PC-9 (cell line): Measurements from ENCODE around the gene SEMA5A. TPM values are rescaled to one million over a fixed set of nuclear protein-coding genes. Genes with fewer than 3 reads are reported as not detected.

ENCODE experiments used
- BruUV-seq: library from RNA; stranded (reverse); fragments of 400-500 nt; replicated peaks from 2 replicates; lab custom pipeline; 2021; lab: Mats Ljungman, UMichigan
- CTCF ChIA-PET: fragments of 300-600 bp; sonication (Branson Sonifier 250); formaldehyde crosslinking; loops from one replicate; lab custom pipeline; 2022; ENCODE audit warnings: antibody characterized with exemption; lab: Charles Lee
- POLR2A ChIA-PET: fragments of 300-600 bp; sonication (Branson Sonifier 250); formaldehyde crosslinking; loops from one replicate; lab custom pipeline; 2022; ENCODE audit warnings: antibody characterized with exemption; ENCODE audit not compliant: unreplicated experiment; lab: Charles Lee
- DNase-seq, 2 experiments: peaks; one replicate each; pipeline versions ENCODE4 v3.0.0 to v3.0.0-alpha.2; 2015 to 2022; ENCODE audit warnings: mixed read lengths in 1 of 2
- H2AFZ ChIP-seq: fragments of 200-600 bp; sonication (generic); 2 replicates; pipeline ENCODE4 v1.8.1; 2017; ENCODE audit warnings: antibody characterized with exemption
- H3F3A ChIP-seq: fragments of 200-600 bp; sonication (generic); 2 replicates; pipeline ENCODE4 v1.8.1; 2017; ENCODE audit warnings: antibody characterized with exemption, mild to moderate bottlenecking, low read depth; ENCODE audit not compliant: insufficient read depth
- H3K27ac ChIP-seq: fragments of 200-600 bp; sonication (generic); 2 replicates; pipeline ENCODE4 v1.6.1; 2016; ENCODE audit warnings: mixed run types
- H3K27me3 ChIP-seq: fragments of 200-600 bp; sonication (generic); 2 replicates; pipeline ENCODE4 v1.6.1; 2016; ENCODE audit warnings: low read depth, mixed run types; ENCODE audit not compliant: insufficient read depth
- H3K36me3 ChIP-seq: fragments of 200-600 bp; sonication (generic); 2 replicates; pipeline ENCODE4 v1.6.1; 2016; ENCODE audit warnings: low read depth, mixed run types
- H3K4me1 ChIP-seq: fragments of 200-600 bp; sonication (generic); replicated peaks from 2 replicates; pipeline ENCODE4 v1.6.1; 2016; ENCODE audit warnings: mixed run types; ENCODE audit not compliant: insufficient read depth
- H3K4me2 ChIP-seq: fragments of 200-600 bp; sonication (generic); 2 replicates; pipeline ENCODE4 v1.6.1; 2017; ENCODE audit warnings: mixed run types
- H3K4me3 ChIP-seq: fragments of 200-600 bp; sonication (generic); 2 replicates; pipeline ENCODE4 v1.6.1; 2016; ENCODE audit warnings: mixed run types
- H3K79me2 ChIP-seq: fragments of 200-600 bp; sonication (generic); 2 replicates; pipeline ENCODE4 v1.6.1; 2017; ENCODE audit warnings: low read depth, mixed run types
- H3K9me2 ChIP-seq: fragments of 200-600 bp; sonication (generic); 2 replicates; pipeline ENCODE4 v1.8.1; 2017; ENCODE audit warnings: mild to moderate bottlenecking; ENCODE audit not compliant: insufficient read depth
- H3K9me3 ChIP-seq: fragments of 200-600 bp; sonication (generic); 2 replicates; pipeline ENCODE4 v1.8.1; 2016; ENCODE audit warnings: low read depth; ENCODE audit not compliant: insufficient read depth
- H4K20me1 ChIP-seq: fragments of 200-600 bp; sonication (generic); 2 replicates; pipeline ENCODE4 v1.8.1; 2017; ENCODE audit not compliant: insufficient read depth
- CTCF ChIP-seq: fragments of 200-600 bp; sonication (generic); conservative IDR thresholded peaks from 2 replicates; pipeline ENCODE4 v1.6.1; 2017; ENCODE audit warnings: mixed run types, antibody characterized with exemption, mild to moderate bottlenecking, moderate library complexity
- EZH2 ChIP-seq: fragments of 200-600 bp; sonication (generic); IDR thresholded peaks from 2 replicates; pipeline ENCODE4 v1.8.0; 2017; ENCODE audit warnings: antibody characterized with exemption, low read depth
- intact Hi-C: fragments of 100-400 bp; cut with micrococcal nuclease; formaldehyde crosslinking; loops from one replicate; pipeline ENCODE4 v1.10.0; 2022; ENCODE audit not compliant: unreplicated experiment
- total RNA-seq: library from RNA; stranded (reverse); gene quantifications from 2 replicates; pipeline ENCODE4 v1.2.3, GENCODE V29; 2021

The SEMA5A gene
- total RNA-seq, 1 experiment from 2014 or later, result not detected

- TF ChIP-seq CTCF, result no peak
- no peak for TF ChIP-seq EZH2
- Histone ChIP-seq H3K9me2 (no peaks in the 10 kb centered on the region), H3K9me3 (no peaks in the 10 kb centered on the region), H3K4me3 (no peak overlapping the region), H4K20me1 (no peaks in the 10 kb centered on the region), H3K4me2 (no peak overlapping the region), H3F3A (no peaks in the 10 kb centered on the region), H3K27me3 (no peaks in the 10 kb centered on the region), H3K36me3 (no peaks in the 10 kb centered on the region), H3K79me2 (no peaks in the 10 kb centered on the region), H3K27ac (no peak overlapping the region), H3K4me1 (peaks cover 8% of the 10 kb centered on the region), H2AFZ (no peak overlapping the region)
- DNase-seq, result no peak
- BruUV-seq, result no TSS peak
- intact Hi-C loops, result no loop called here
- CTCF ChIA-PET, result no interaction called here
- POLR2A ChIA-PET, result no interaction called here
These were observed 122.3 kb downstream of the SEMA5A start for GRCh38 chr5:9423571-9423970.

- Histone ChIP-seq H3K36me3 (no peaks in the 10 kb centered on the region), H3K27me3 (no peaks in the 10 kb centered on the region), H3K9me3 (no peaks in the 10 kb centered on the region), H3K27ac (no peak overlapping the region), H2AFZ (no peak overlapping the region), H3K4me1 (peaks cover 8% of the 10 kb centered on the region), H3F3A (no peaks in the 10 kb centered on the region), H3K4me2 (peak overlapping the region; percentile 8; the same call in 1 of the 2 replicates), H3K9me2 (no peaks in the 10 kb centered on the region), H3K79me2 (no peaks in the 10 kb centered on the region), H3K4me3 (no peak overlapping the region), H4K20me1 (no peaks in the 10 kb centered on the region)
- intact Hi-C loops, result no loop called here
- BruUV-seq, result no TSS peak
- ChIA-PET POLR2A (no interaction called here), CTCF (no interaction called here)
- DNase-seq, result no peak
- no peak for TF ChIP-seq CTCF
- no peak for TF ChIP-seq EZH2
These were observed 124.0 kb downstream of the SEMA5A start for GRCh38 chr5:9421884-9422283.

GRCh38 chr5:9419794-9420193 is 126.1 kb downstream of the SEMA5A start:
- H3K4me2 ChIP-seq, result no peak overlapping the region
- no peak overlapping the region for H3K27ac ChIP-seq
- ChIA-PET POLR2A (no interaction called here), CTCF (no interaction called here)
- no peaks in the 10 kb centered on the region for H3F3A ChIP-seq
- no peak overlapping the region for H3K4me3 ChIP-seq
- BruUV-seq, result no TSS peak
- no peaks in the 10 kb centered on the region for H4K20me1 ChIP-seq
- no peaks in the 10 kb centered on the region for H3K9me2 ChIP-seq
- H3K36me3 ChIP-seq, result no peaks in the 10 kb centered on the region
- no peaks in the 10 kb centered on the region for H3K9me3 ChIP-seq
- H2AFZ ChIP-seq, result no peak overlapping the region
- no peaks in the 10 kb centered on the region for H3K27me3 ChIP-seq
- no peaks in the 10 kb centered on the region for H3K79me2 ChIP-seq
- intact Hi-C loops, result no loop called here
- peaks cover 8% of the 10 kb centered on the region for H3K4me1 ChIP-seq
- DNase-seq, result no peak
- TF ChIP-seq CTCF (no peak), EZH2 (no peak)
